Activated naive CD8-positive, alpha-beta T cell treated with anti-CD3 and anti-CD28 coated beads for 36 hours (primary cell): ENCODE data around the gene PNMA8B. TPM values are rescaled to one million over a fixed set of nuclear protein-coding genes. Genes with fewer than 3 reads are reported as not detected.

Source experiments
- DNase-seq: peaks from one replicate; pipeline ENCODE4 v3.0.0; 2021
- H3K27ac Mint-ChIP-seq: one replicate; pipeline ENCODE4 v1.8.0; 2022; ENCODE audit warnings: mild to moderate bottlenecking, moderate library complexity, mixed read lengths
- H3K27me3 Mint-ChIP-seq: one replicate; pipeline ENCODE4 v1.8.0; 2022; ENCODE audit warnings: mild to moderate bottlenecking, mixed read lengths
- H3K36me3 Mint-ChIP-seq: one replicate; pipeline ENCODE4 v1.8.0; 2021; ENCODE audit warnings: mild to moderate bottlenecking, mixed read lengths
- H3K4me1 Mint-ChIP-seq: one replicate; pipeline ENCODE4 v1.8.0; 2021; ENCODE audit warnings: mixed read lengths
- H3K4me3 Mint-ChIP-seq: one replicate; pipeline ENCODE4 v1.8.0; 2022; ENCODE audit warnings: mild to moderate bottlenecking, moderate library complexity, mixed read lengths
- H3K9me3 Mint-ChIP-seq: one replicate; pipeline ENCODE4 v1.8.0; 2022; ENCODE audit warnings: mixed read lengths
- total RNA-seq, 2 experiments: library from RNA; stranded (reverse); gene quantifications; one replicate each; pipeline ENCODE4 v1.2.3, GENCODE V29; 2021

Gene PNMA8B
- total RNA-seq, 2 experiments from 2014 or later = 0.21 to 0.26 TPM

DNA sequence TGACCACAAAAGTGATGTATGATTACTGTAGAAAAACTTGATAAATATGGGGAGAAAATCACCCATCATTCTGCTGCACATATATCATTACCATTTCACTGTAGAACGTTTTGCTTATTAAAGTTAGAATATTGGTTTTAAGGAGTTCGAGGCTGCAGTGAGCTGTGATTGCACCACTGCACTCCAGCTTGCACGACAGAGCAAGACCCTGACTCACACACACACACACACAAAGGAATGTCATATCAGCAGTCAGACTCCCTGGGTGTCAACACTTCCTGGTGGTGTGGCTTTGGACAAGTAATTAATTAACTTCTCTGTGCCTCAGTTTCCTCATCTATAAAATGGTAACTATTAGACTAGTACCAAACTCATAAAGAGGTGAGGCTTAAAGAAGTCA is 13.0 kb downstream of the PNMA8B start:
- H3K4me3 Mint-ChIP-seq = no peak overlapping the region
- DNase-seq = no peak
- H3K9me3 Mint-ChIP-seq = no peaks in the 10 kb centered on the region
- H3K27ac Mint-ChIP-seq = no peak overlapping the region
- peaks cover 6% of the 10 kb centered on the region for H3K4me1 Mint-ChIP-seq
- no peaks in the 10 kb centered on the region for H3K36me3 Mint-ChIP-seq
- H3K27me3 Mint-ChIP-seq = peaks cover 78% of the 10 kb centered on the region

DNA sequence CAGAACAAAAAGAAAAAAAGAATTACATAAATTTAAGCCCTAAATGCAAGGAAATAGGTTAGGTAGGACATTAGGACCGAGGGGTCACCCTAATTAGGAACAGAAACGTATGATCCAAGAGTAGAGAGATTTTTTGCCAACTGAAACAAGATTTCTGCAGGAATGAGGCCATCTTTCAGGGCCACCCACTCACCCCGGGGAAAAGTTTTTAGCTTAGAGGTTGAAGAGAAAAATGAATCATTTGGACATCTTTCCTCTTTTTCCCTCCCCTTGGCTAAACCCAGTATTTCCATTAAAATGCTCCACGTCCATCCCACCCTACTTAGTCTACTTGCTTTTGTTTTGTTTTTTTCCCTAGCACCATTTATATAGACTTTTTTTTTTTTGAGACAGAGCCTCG is 13.7 kb downstream of the PNMA8B start:
- DNase-seq = no peak
- no peak overlapping the region for H3K27ac Mint-ChIP-seq
- H3K27me3 Mint-ChIP-seq = peaks cover 74% of the 10 kb centered on the region
- H3K36me3 Mint-ChIP-seq = no peaks in the 10 kb centered on the region
- H3K4me1 Mint-ChIP-seq = peaks cover 6% of the 10 kb centered on the region
- no peak overlapping the region for H3K4me3 Mint-ChIP-seq
- no peaks in the 10 kb centered on the region for H3K9me3 Mint-ChIP-seq

- no peak for DNase-seq
- H3K36me3 Mint-ChIP-seq = no peaks in the 10 kb centered on the region
- no peak overlapping the region for H3K4me3 Mint-ChIP-seq
- peaks cover 6% of the 10 kb centered on the region for H3K4me1 Mint-ChIP-seq
- peaks cover 68% of the 10 kb centered on the region for H3K27me3 Mint-ChIP-seq
- no peak overlapping the region for H3K27ac Mint-ChIP-seq
- H3K9me3 Mint-ChIP-seq = no peaks in the 10 kb centered on the region
These were observed 14.3 kb downstream of the PNMA8B start for GRCh38 chr19:46481223-46481848.

DNA sequence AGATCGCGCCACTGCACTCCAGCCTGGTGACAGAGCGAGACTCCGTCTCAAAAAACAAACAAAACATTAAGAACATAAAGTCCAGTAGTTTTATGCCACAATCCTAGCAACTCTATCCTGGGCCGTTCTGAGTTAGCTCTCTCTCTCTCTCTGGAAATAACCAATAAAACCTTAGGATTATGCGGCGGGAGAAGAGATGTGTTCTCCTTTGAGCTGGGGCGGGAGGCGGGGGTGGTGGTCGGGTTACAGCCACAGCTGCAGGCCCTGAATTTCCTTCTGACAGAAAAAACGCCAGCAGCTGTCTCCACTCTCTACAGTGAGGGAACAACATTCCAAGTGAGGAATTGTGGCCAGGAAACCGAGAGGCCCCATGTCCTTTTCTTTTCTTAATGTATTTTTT is 15.3 kb downstream of the PNMA8B start:
- Mint-ChIP-seq H3K36me3 (no peaks in the 10 kb centered on the region), H3K27me3 (peaks cover 64% of the 10 kb centered on the region), H3K4me1 (peaks cover 6% of the 10 kb centered on the region), H3K27ac (no peak overlapping the region), H3K4me3 (no peak overlapping the region), H3K9me3 (no peaks in the 10 kb centered on the region)
- no peak for DNase-seq

DNA sequence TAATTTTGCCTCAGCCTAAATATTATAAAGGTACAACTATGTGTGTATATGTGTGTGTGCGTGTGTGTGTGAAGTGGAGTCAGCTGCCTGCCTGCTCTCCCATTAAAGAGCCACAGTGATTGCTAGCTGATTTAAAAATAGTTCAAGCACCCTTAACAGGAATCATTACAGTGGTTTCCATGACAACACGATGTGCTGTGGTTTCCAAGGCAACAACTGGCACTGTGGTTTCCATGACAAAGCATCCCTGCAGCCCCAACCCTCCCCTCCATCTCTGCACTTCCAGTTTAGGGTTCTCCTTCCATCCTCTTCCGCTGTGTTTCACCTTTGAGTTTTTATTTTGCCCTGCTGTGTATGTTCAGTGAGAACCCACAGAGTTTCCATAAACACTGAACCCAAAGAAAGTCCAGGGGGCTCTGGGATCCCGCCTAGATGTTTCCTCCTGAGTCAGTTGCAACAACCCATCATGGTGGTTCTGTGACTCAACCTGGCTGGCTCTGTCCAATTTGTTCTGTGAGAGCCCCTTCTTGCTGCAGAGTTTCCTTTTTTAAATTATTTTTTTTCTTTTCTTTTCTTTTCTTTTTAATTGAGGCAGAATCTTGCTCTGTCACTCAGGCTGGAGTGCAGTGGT is 17.2 kb downstream of the PNMA8B start:
- Mint-ChIP-seq H3K27ac (no peak overlapping the region), H3K36me3 (no peaks in the 10 kb centered on the region), H3K27me3 (peaks cover 67% of the 10 kb centered on the region), H3K4me1 (peaks cover 6% of the 10 kb centered on the region), H3K9me3 (no peaks in the 10 kb centered on the region), H3K4me3 (no peak overlapping the region)
- peak; percentile 29 for DNase-seq

DNA sequence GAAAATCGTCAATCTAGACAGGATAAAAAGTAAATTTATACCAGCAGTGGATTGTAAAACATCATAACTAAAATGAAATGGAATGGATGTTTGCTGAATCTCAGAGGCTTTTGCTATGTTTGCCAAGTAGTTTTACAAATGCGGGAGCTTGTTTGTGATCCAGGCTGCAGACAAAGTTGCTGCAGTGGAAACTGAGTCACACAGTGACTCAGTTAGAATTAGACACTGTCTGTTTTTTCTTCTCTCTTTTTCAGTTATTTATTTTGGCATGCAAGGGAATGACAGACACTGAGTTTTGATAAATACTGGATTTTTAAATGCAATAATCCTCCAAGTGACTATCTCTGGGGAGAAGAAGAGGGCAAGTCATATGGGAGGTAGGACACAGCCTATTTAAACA is 19.7 kb downstream of the PNMA8B start:
- H3K36me3 Mint-ChIP-seq = no peaks in the 10 kb centered on the region
- no peak for DNase-seq
- no peak overlapping the region for H3K27ac Mint-ChIP-seq
- H3K9me3 Mint-ChIP-seq = no peaks in the 10 kb centered on the region
- H3K4me3 Mint-ChIP-seq = no peak overlapping the region
- H3K4me1 Mint-ChIP-seq = peaks cover 9% of the 10 kb centered on the region
- H3K27me3 Mint-ChIP-seq = peaks cover 65% of the 10 kb centered on the region

DNA sequence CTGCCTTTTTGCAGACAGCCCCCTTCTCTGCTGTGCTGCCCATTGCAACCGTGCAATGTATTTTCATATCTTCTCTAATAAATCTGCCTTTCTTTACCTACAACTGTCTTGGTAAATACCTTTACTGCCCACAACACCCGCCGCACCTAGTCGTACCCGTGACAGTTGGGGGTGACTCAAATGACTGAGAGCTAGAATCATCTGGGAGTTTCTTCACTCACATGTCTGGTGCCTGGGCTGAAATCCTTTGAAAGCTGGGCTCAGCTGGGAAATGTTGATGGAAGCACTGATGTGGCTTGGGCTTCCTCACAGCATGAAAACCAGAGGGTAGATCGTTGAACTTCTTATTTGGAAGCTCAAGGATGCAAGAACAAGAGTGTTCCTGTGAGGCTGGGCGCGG is 21.5 kb downstream of the PNMA8B start:
- Mint-ChIP-seq H3K27me3 (peaks cover 65% of the 10 kb centered on the region), H3K27ac (no peak overlapping the region), H3K36me3 (no peaks in the 10 kb centered on the region), H3K9me3 (no peaks in the 10 kb centered on the region), H3K4me3 (no peak overlapping the region), H3K4me1 (peaks cover 9% of the 10 kb centered on the region)
- no peak for DNase-seq

GRCh38 chr19:46472592-46472991 is 23.1 kb downstream of the PNMA8B start:
- H3K27ac Mint-ChIP-seq = no peak overlapping the region
- H3K4me1 Mint-ChIP-seq = peaks cover 3% of the 10 kb centered on the region
- no peak overlapping the region for H3K4me3 Mint-ChIP-seq
- H3K9me3 Mint-ChIP-seq = no peaks in the 10 kb centered on the region
- DNase-seq = no peak
- no peaks in the 10 kb centered on the region for H3K36me3 Mint-ChIP-seq
- H3K27me3 Mint-ChIP-seq = peaks cover 54% of the 10 kb centered on the region

GRCh38 chr19:46471811-46472543 is 23.7 kb downstream of the PNMA8B start:
- H3K36me3 Mint-ChIP-seq = no peaks in the 10 kb centered on the region
- H3K9me3 Mint-ChIP-seq = no peaks in the 10 kb centered on the region
- H3K4me3 Mint-ChIP-seq = peak overlapping the region; percentile 53
- peaks cover 3% of the 10 kb centered on the region for H3K4me1 Mint-ChIP-seq
- peaks cover 51% of the 10 kb centered on the region for H3K27me3 Mint-ChIP-seq
- no peak for DNase-seq
- H3K27ac Mint-ChIP-seq = no peak overlapping the region

- Mint-ChIP-seq H3K36me3 (no peaks in the 10 kb centered on the region), H3K27me3 (peaks cover 51% of the 10 kb centered on the region), H3K27ac (no peak within 1 kb of the TSS)
These were observed 24.4 kb downstream of the PNMA8B start, which contains the start of gene PNMA8A for GRCh38 chr19:46471116-46471733. PNMA8A (minus strand) TSS chr19:46471563; CDS start chr19:46471035, 528 bp downstream.

DNA sequence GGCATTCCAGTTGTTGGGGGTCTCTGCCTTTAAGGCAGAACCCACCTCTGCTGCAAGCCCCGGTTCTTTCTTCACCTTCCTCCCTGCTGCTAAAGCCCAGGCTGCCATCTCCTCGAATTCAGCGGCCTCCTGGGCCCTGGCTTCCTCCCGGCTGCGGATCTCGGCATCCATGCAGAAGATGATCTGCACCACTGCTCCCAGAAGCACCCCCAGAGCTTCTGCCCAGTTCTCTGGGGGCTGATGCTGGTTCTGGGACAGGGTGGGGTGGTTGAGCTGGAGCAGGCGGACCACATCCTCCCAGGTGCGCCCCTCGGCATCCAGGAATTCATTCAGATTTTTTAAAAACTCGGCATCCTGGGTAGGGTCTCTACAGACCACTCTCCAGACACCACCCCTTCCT is 25.3 kb downstream of the PNMA8B start:
- no peaks in the 10 kb centered on the region for H3K36me3 Mint-ChIP-seq
- H3K27me3 Mint-ChIP-seq = peaks cover 48% of the 10 kb centered on the region
- peak overlapping the region; percentile 69 for H3K4me3 Mint-ChIP-seq
- no peak for DNase-seq
- H3K4me1 Mint-ChIP-seq = peaks cover 3% of the 10 kb centered on the region
- H3K9me3 Mint-ChIP-seq = no peaks in the 10 kb centered on the region
- no peak overlapping the region for H3K27ac Mint-ChIP-seq

More at GRCh38 chr19:46471116-46471733, 24.4 kb downstream of the PNMA8B start, which contains the start of gene PNMA8A:
- DNase-seq = peak; percentile 74
- H3K4me3 Mint-ChIP-seq = peak within 1 kb of the TSS; percentile 69
- peaks cover 3% of the 10 kb centered on the region for H3K4me1 Mint-ChIP-seq
- H3K9me3 Mint-ChIP-seq = no peaks in the 10 kb centered on the region

- H3K4me1 Mint-ChIP-seq = peaks cover 3% of the 10 kb centered on the region
- no peak overlapping the region for H3K4me3 Mint-ChIP-seq
- H3K36me3 Mint-ChIP-seq = no peaks in the 10 kb centered on the region
- peaks cover 42% of the 10 kb centered on the region for H3K27me3 Mint-ChIP-seq
- DNase-seq = no peak
- no peak overlapping the region for H3K27ac Mint-ChIP-seq
- H3K9me3 Mint-ChIP-seq = no peaks in the 10 kb centered on the region
These were observed 26.0 kb downstream of the PNMA8B start for GRCh38 chr19:46469541-46470185.

DNA sequence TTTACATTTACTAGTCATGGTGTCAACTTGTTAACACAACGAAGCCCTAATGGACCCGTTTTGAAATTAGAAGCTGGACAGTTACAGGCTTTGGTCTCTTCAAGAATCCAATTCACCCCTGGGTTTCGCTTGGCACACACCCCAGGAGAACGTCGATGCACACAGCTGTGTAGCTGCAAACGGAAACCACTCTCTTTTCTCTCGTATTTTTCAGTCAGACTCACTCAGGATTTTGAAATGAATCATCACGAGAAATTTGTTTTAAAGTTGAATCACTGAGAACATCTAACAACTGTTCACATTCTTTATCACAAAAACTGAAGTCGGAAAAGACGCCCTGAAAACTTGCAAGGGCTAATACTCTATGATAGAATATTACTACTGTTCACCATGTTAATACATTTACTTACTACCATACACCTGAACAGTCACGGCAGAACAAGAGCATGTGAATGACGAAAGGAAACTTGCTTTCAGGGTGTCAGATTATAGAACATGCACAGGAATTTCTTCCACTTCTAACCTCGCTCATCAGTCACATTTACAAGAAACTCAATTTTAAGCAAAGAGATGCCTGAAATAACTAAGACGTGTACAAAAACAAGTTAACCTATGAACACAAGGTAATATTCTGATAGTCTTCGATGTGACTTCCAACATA is 29.0 kb downstream of the PNMA8B start:
- no peaks in the 10 kb centered on the region for H3K4me1 Mint-ChIP-seq
- no peaks in the 10 kb centered on the region for H3K36me3 Mint-ChIP-seq
- H3K4me3 Mint-ChIP-seq = no peak overlapping the region
- no peak for DNase-seq
- no peaks in the 10 kb centered on the region for H3K9me3 Mint-ChIP-seq
- H3K27ac Mint-ChIP-seq = no peak overlapping the region
- H3K27me3 Mint-ChIP-seq = peaks cover 13% of the 10 kb centered on the region

DNA sequence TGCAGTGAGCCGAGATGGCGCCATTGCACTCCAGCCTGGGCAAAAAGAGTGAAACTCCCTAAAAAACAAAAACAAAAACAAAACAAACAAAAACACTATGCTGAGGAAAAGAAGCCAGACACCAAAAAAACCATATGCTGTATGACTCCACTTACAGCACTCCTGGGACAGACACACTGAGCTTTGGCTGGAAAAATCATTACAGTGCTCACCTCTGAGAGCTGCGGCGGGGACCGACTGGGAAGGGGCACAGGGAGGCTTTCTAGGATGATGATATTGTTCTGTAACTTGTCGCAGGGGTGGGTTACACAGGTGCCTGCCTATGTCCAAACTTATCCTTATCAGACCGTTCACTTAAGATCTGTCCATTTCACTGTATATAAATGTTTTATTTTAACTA is 32.2 kb downstream of the PNMA8B start:
- no peaks in the 10 kb centered on the region for H3K4me1 Mint-ChIP-seq
- no peak overlapping the region for H3K27ac Mint-ChIP-seq
- H3K9me3 Mint-ChIP-seq = no peaks in the 10 kb centered on the region
- H3K36me3 Mint-ChIP-seq = no peaks in the 10 kb centered on the region
- H3K4me3 Mint-ChIP-seq = no peak overlapping the region
- no peaks in the 10 kb centered on the region for H3K27me3 Mint-ChIP-seq
- no peak for DNase-seq
